HG02943 (cell line): ENCODE data around the gene KCTD8.
"Not testable (repeated sequence)": the region's sequence is repeated elsewhere in the genome, so short reads cannot be mapped to it uniquely, and the experiment has no call there.

Experiments used
- ATAC-seq: cut with Tn5 transposase; IDR thresholded peaks from one replicate; pipeline ENCODE4 v1.9.1; 2021; ENCODE audit warnings: mild to moderate bottlenecking, low read depth, moderate library complexity; ENCODE audit not compliant: unreplicated experiment

KCTD8 gene

DNA sequence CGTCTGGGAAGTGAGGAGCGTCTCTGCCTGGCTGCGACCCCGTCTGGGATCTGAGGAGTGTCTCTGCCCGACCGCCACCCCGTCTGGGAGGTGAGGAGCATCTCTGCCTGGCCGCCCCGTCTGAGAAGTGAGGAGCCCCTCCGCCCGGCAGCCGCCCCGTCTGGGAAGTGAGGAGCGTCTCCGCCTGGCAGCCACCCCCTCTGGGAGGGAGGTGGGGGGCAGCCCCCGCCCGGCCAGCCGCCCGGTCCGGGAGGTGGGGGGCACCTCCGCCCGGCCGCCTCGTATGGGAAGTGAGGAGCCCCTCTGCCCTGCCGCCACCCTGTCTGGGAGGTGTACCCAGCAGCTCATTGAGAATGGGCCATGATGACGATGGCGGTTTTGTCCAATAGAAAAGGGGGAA, 280.8 kb downstream of the KCTD8 start:
- not testable (repeated sequence) for ATAC-seq

- no peak for ATAC-seq
Observed at GRCh38 chr4:44165938-44166337, 282.7 kb downstream of the KCTD8 start.

DNA sequence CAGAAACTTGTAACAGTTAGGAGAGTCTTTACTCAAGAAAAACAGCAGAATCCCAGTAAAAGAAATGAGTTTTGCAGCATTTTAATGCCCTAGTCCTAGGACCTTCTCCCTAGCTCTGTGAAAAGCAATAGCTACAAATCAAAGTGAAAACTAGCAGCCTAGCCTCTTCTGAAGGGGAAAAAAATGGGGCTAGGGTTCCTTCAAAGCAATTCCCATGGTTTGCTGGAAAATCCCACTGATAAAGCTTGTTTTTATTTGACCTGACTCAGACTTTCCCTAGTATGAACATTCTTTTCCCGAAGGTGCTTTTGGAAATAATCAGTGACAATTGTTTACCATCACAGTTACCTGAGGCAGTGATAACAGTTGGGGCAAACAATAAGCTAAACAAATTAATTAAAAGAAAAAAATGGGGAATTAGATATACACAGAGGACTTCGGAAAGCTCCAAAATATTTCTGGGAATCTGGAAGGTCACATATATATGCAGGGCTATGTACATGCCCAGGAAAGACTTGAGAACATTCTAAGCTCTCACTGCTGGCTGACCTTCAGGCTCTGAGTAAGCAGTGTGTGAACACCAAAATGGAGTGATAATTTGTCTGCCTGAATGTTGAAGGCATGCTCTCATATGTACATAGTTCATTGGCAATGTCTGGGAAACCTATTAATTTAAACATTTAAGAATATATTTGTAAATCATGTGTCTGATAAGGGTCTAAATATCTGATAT, 285.9 kb downstream of the KCTD8 start:
- no peak for ATAC-seq

GRCh38 chr4:44161756-44162155, 286.9 kb downstream of the KCTD8 start:
- no peak for ATAC-seq

DNA sequence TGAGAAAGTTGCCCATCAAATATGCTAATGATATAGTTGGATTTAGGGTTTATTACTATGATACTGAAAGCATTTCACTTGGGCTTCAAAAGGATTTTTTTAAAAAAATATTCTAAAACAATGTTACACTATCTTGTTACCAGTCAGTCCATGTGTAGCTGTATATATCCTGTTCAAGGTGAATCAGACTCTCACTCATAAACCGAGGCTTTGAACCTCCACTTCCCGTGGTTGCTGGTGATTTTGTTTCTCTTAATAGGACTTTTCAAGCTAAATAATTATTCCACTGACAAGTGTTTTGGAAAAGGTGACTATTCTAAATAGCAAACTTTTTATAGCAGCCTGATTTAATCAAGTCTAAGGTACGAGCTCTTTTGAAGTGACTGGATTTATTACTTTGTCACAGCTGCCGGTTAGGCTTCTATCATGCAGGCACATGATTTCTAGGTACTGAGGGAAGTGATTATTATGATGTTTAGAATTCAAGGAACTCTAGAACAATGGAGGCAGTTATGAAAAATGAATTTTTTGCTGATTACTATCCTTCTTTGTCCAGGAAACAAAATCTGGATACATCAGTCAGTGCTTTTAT, 287.7 kb downstream of the KCTD8 start:
- ATAC-seq, result no peak

GRCh38 chr4:44159991-44160390, 288.6 kb downstream of the KCTD8 start:
- ATAC-seq, result no peak

GRCh38 chr4:44157611-44158277, 290.9 kb downstream of the KCTD8 start:
- no peak for ATAC-seq

DNA sequence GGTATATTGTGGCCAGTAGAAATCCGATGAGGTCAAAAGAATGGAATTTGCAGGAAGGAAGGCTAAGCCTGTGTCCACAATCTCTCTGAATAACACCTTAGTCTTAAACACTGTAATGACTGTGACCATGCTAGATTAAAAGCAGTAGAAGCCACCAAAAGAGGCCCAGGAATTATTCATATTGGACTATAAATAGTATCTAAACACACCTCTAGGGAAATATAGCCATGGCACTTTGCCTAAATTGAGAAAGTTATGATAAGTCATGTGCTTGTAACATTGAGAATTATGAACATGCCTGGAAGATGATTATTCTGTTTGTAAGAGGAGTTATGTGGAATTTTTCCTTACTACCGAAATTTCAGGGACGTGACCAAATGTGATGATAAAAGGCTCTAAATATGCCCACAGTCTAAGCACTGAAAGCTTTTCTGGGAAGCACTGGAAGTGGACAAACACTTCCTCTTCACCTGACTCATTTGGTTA, 298.5 kb downstream of the KCTD8 start:
- ATAC-seq, result no peak

GRCh38 chr4:44149282-44149681, 299.3 kb downstream of the KCTD8 start:
- no peak for ATAC-seq

- ATAC-seq, result no peak
Observed at GRCh38 chr4:44147571-44148075, 301.0 kb downstream of the KCTD8 start.

DNA sequence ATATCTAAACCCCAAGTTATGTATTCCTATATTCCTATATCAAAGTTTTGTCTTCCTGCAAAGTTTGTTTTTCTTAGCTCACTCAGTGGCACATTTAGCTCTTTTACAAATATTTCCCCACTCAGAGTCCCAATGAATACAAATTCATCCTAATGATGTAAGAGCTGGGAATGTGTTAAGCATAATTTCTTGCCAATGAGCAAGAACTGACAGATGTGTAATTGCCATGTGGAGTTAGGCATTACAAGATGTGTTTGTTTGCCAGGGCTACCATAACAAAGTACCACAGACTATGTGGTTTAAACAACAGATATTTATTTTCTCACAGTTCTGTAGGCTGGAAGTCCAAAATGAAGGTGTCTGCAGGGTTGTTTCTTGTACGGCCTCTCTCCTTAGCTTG, 302.1 kb downstream of the KCTD8 start:
- no peak for ATAC-seq

- no peak for ATAC-seq
Observed at GRCh38 chr4:44145868-44146267, 302.7 kb downstream of the KCTD8 start.

GRCh38 chr4:44132526-44132925, 316.1 kb downstream of the KCTD8 start:
- no peak for ATAC-seq
